Epithelial cell of prostate (primary cell): Measurements from ENCODE around the gene SLC27A5.
"Not testable (repeated sequence)": the region's sequence is repeated elsewhere in the genome, so short reads cannot be mapped to it uniquely, and the experiment has no call there.

Experiments
- DNase-seq: peaks from one replicate; pipeline ENCODE4 v3.0.0-alpha.2; 2011; ENCODE audit warnings: low read depth, low spot score
- H3K27ac ChIP-seq: fragments of 450-650 bp; 2 replicates; pipeline ENCODE4 v1.5.1; 2017; ENCODE audit warnings: mild to moderate bottlenecking

Gene SLC27A5

GRCh38 chr19:58507602-58508223, 4.1 kb downstream of the SLC27A5 start:
- DNase-seq, H3K27ac ChIP-seq: not testable (repeated sequence)

DNA sequence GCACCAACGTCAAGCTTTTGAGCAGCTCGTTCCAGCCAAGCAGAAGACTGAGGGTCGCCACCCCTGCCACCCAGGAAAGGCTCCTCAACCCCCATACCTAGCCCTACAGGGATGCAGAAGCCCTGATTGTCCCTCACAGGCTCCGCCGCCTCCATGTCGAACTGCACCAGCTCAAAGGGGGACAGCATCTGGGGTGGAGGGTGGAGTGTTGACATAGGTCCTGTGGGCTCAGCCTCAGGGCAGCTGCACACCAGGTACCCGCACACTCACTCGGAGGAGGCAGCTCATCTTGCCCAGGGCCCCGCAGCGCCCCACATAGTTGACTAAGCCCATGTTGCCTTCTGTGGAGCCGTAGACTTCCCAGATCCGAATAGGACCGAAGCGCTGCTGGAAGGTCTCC, 11.6 kb downstream of the SLC27A5 start:
- no peak overlapping the region for H3K27ac ChIP-seq
- DNase-seq, result no peak

- peak; percentile 89 for DNase-seq
- H3K27ac ChIP-seq, result peak overlapping the region; percentile 53
Observed at GRCh38 chr19:58499021-58499927, 12.5 kb downstream of the SLC27A5 start.

DNA sequence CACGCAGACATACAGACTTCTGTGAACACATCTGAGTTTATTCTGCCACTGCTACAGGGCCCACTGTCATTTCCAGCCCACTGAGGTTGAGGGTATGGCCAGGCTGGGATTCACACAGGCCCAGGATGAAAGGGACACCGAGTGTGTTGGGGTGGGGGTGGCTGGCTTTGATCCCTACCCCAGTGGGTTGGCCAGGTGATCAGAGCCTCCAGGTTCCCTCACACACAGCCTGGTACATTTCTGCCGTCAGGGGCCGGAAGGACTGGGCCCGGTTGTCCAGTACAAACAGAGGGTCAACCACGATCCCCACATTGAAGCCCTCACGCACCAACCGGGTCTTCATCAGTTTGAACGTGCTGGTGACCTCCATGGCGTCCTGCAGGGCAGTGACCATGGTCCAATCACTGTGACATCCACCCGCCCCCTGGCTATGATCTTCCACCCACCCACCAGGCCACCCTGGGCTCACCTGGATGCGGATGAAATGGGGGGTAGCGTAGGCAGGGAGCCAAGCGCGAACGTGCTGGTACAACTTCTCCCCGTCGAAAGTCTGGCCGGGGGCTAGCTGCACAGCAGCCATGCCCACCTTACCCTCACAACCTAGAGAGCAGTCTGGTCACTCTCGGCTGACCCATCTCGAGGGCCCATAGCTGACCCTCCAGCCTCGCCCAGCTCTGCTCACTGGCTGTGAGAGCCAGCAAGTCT, 13.3 kb downstream of the SLC27A5 start:
- no peak for DNase-seq
- H3K27ac ChIP-seq, result no peak overlapping the region

DNA sequence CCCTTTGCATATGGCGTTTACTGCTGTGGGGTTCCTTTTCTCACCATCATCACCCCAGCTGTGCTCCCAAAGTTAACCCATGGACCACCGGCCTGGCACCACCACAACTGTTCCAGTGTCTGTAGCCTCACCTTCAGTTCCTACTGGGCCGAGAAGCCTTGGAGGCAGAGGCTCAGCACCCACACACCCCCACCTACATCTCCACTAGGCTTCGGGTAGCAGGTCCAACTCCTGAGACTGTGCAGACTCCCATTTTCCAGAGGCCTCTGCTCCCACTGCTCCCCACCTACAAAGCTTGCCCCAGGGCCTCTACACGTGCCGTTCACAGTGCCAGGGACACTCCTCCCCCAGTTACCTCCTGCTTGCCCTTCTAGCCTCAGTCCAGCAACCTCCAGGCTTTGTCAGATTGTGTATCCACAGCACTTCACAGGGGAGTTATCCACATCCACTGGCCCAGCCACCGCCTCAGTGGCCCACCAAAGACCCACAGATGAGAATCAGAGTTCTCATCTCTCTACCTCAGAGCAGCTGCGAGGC, 14.1 kb downstream of the SLC27A5 start:
- DNase-seq, result no peak
- no peak overlapping the region for H3K27ac ChIP-seq

- no peak for DNase-seq
- no peak overlapping the region for H3K27ac ChIP-seq
Observed at GRCh38 chr19:58492265-58492664, 19.5 kb downstream of the SLC27A5 start.

DNA sequence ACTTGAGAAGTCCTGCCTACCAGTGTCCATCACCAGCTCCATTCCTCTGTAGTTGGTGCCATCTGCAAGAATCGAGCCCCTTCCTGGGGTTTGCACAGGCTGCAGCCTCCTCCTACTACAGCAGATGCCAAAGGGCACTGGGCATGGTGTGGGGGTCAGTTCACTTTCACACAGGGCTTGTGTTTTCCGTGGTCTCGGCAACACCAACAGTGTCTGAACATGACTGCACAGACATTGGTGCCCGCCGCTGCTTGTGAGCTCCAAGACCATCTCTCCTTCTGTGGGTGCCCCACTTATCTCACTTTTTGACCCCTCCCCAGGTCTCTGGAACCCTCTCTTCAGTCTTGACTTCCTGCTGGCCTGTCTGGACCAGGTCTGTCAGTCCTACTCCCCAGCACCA, 20.4 kb downstream of the SLC27A5 start:
- DNase-seq, result no peak
- no peak overlapping the region for H3K27ac ChIP-seq

- not testable (repeated sequence) for DNase-seq, H3K27ac ChIP-seq
Observed at GRCh38 chr19:58484349-58484748, 27.4 kb downstream of the SLC27A5 start.

DNA sequence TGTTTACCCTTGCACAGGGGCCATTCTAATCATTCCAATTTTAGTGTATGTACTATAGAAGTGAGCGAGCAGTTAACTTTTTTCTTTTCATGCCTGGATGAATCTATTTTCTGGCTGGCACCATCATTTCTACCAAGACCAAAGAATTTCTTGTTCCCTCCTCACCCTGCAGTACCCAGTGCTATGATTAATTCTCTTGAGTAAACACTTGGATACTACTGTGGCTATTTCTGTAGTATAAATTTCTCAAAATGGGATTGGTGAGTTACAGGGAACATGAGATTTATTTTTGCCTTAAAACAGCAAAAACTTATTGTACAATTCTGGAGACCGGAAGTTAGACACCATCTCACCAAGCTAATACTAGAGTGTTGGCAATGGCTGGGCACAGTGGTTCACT, 28.0 kb downstream of the SLC27A5 start:
- H3K27ac ChIP-seq, result no peak overlapping the region
- DNase-seq, result no peak

DNA sequence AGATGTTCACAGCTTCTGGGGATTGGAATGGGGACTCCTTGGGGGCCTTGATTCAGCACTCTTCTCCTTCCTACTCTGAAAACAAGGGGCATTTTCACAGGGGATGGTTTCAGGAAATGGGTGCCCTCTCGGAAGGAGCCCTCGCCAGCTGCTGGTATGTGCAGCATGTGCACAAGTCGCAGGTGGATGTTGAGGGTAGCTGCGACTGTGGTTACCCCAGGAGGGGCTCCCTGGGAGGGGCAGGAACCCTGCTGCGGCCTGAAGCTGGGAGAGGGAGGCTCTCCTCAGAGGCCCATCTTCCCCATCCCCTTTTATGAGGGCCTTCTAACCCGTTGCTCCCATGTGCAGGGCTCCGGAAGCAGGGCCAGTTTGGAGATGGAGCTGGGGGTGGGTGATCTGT, 29.4 kb downstream of the SLC27A5 start:
- DNase-seq, result no peak
- H3K27ac ChIP-seq, result no peak overlapping the region

DNA sequence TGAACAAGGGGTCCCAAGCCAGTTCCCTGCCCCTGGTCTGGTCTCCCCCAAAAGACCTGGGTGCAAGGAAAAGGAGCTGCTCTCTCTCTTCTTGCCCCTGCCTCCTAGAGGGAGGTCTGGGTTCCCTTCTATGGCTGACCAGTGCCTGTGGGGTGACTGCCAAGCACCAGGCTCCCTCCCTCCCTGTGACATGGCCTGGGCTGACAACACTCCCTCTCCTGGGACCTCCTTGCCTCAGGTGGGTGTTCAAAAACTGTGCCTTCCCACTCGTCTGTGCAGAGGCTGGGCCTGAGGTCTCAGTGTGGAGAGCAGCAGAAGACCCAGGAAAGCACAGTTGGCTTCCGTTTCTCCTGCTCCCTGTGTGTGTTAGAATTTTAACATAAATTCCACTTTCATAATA, 31.0 kb downstream of the SLC27A5 start:
- DNase-seq, result no peak
- H3K27ac ChIP-seq, result no peak overlapping the region

DNA sequence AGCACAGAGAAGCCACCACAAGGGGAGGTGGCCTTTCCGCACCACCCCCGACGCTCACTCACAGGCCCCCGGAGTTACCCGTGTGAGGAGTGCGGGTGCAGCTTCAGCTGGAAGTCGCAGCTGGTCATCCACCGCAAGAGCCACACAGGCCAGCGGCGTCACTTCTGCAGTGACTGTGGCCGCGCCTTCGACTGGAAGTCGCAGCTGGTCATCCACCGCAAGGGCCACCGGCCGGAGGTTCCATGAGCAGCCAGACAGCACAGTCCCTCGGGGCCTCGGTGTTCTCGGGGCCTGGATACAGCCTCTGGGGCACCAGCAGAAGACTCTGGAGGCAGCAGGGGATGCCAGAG, 31.3 kb downstream of the SLC27A5 start:
- H3K27ac ChIP-seq, result no peak overlapping the region
- no peak for DNase-seq

- no peak for DNase-seq
- no peak overlapping the region for H3K27ac ChIP-seq
Observed at GRCh38 chr19:58479736-58480480, 31.9 kb downstream of the SLC27A5 start.

DNA sequence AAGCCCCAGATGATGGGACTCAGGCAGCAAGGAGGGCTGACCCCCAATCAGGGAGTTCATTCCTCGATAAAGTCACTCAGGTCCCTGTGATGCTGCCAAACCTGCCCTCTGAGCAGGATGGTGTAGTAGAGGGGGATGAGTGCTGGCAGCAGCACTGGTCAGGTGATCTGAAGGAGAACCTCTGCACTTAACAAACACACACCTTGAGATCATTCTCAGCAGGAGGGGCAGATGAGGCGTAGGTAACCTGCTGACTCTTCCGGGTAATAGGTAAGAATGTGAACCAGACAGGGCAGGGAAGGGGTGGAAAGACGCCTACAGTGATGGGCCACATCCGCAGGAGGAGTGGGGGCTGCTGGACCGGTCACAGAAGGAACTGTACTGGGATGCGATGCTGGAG, 32.5 kb downstream of the SLC27A5 start:
- no peak overlapping the region for H3K27ac ChIP-seq
- DNase-seq, result no peak

GRCh38 chr19:58477871-58478270, 33.9 kb downstream of the SLC27A5 start:
- H3K27ac ChIP-seq, result no peak overlapping the region
- no peak for DNase-seq

- no peak for DNase-seq
- H3K27ac ChIP-seq, result peak overlapping the region; percentile 79
Observed at GRCh38 chr19:58477130-58477529, 34.7 kb downstream of the SLC27A5 start.

- peak overlapping the region; percentile 79 for H3K27ac ChIP-seq
- DNase-seq, result no peak
Observed at GRCh38 chr19:58476498-58477015, 35.2 kb downstream of the SLC27A5 start.

- peak; percentile 82 for DNase-seq
- H3K27ac ChIP-seq, result peak within 1 kb of the TSS; percentile 79
Observed at GRCh38 chr19:58475714-58476497, 35.9 kb downstream of the SLC27A5 start, which contains the start of gene ZNF446. ZNF446 (plus strand) TSS chr19:58476352; CDS start chr19:58477219, 867 bp downstream.
